SK-N-SH treated with all-trans-retinoic acid at 6 μM for 48 hours (cell line): ENCODE measurements around the gene MKI67.

ENCODE experiments used
- ATAC-seq: fragments of 200-7000 bp; cut with Tn5 transposase; 3 replicates; pipeline ENCODE4 v1.9.1; 2020; ENCODE audit warnings: mild to moderate bottlenecking, moderate library complexity
- ARNTL ChIP-seq: fragments of 450-650 bp; formaldehyde crosslinking; IDR thresholded peaks from 2 replicates; pipeline ENCODE4 v1.5.0; 2020; ENCODE audit warnings: low read depth, mild to moderate bottlenecking, moderate library complexity, borderline replicate concordance
- BACH2 ChIP-seq: fragments of 250-450 bp; sonication (Bioruptor Pico); IDR thresholded peaks from 2 replicates; pipeline ENCODE4 v1.9.0; 2021; ENCODE audit warnings: mild to moderate bottlenecking, borderline replicate concordance
- CREB5 ChIP-seq: fragments of 250-450 bp; sonication (Bioruptor Pico); IDR thresholded peaks from 2 replicates; pipeline ENCODE4 v1.5.1; 2020; ENCODE audit warnings: low read depth, mild to moderate bottlenecking, moderate library complexity
- CSDC2 ChIP-seq: fragments of 250-450 bp; sonication (Bioruptor Pico); IDR thresholded peaks from 2 replicates; pipeline ENCODE4 v1.5.0; 2020; ENCODE audit warnings: mild to moderate bottlenecking, moderate library complexity
- CSRNP3 ChIP-seq: fragments of 250-450 bp; sonication (Bioruptor Pico); IDR thresholded peaks from 2 replicates; pipeline ENCODE4 v1.5.1; 2021; ENCODE audit warnings: mild to moderate bottlenecking, moderate library complexity
- GLIS3 ChIP-seq: fragments of 250-450 bp; sonication (Bioruptor Pico); IDR thresholded peaks from 2 replicates; pipeline ENCODE4 v1.5.0; 2020; ENCODE audit warnings: mild to moderate bottlenecking, moderate library complexity
- ISL1 ChIP-seq: fragments of 250-450 bp; sonication (Bioruptor Pico); IDR thresholded peaks from 2 replicates; pipeline ENCODE4 v2.1.2; 2022; ENCODE audit warnings: mild to moderate bottlenecking, moderate library complexity
- PATZ1 ChIP-seq: fragments of 250-450 bp; sonication (Bioruptor Pico); IDR thresholded peaks from 2 replicates; pipeline ENCODE4 v1.8.0; 2020; ENCODE audit warnings: mild to moderate bottlenecking, moderate library complexity, borderline replicate concordance
- PPARA ChIP-seq: fragments of 250-450 bp; sonication (Bioruptor Pico); IDR thresholded peaks from 2 replicates; pipeline ENCODE4 v1.5.0; 2020; ENCODE audit warnings: mild to moderate bottlenecking, borderline replicate concordance
- RARB ChIP-seq: fragments of 250-450 bp; sonication (Bioruptor Pico); IDR thresholded peaks from 2 replicates; pipeline ENCODE4 v1.8.0; 2021; ENCODE audit warnings: mild to moderate bottlenecking, moderate library complexity
- SNAI2 ChIP-seq: fragments of 250-450 bp; sonication (Bioruptor Pico); IDR thresholded peaks from 2 replicates; pipeline ENCODE4 v1.5.0; 2020; ENCODE audit warnings: mild to moderate bottlenecking, moderate library complexity
- TCF4 ChIP-seq: fragments of 250-450 bp; sonication (Bioruptor Pico); IDR thresholded peaks from 2 replicates; pipeline ENCODE4 v1.8.0; 2021; ENCODE audit warnings: mild to moderate bottlenecking, moderate library complexity, borderline replicate concordance
- TOX ChIP-seq: fragments of 250-450 bp; sonication (Bioruptor Pico); IDR thresholded peaks from 2 replicates; pipeline ENCODE4 v1.8.0; 2021; ENCODE audit warnings: mild to moderate bottlenecking, moderate library complexity, borderline replicate concordance
- TSHZ2 ChIP-seq: fragments of 250-450 bp; sonication (Bioruptor Pico); IDR thresholded peaks from 2 replicates; pipeline ENCODE4 v1.5.0; 2020; ENCODE audit warnings: mild to moderate bottlenecking, moderate library complexity
- ZC3H10 ChIP-seq: fragments of 250-450 bp; sonication (Bioruptor Pico); IDR thresholded peaks from 2 replicates; pipeline ENCODE4 v1.5.1; 2021; ENCODE audit warnings: mild to moderate bottlenecking, moderate library complexity
- ZNF565 ChIP-seq: fragments of 450-650 bp; formaldehyde crosslinking; conservative IDR thresholded peaks from 2 replicates; pipeline ENCODE4 v1.5.0; 2020; ENCODE audit warnings: low read depth, mild to moderate bottlenecking, moderate library complexity
- ZNF70 ChIP-seq: fragments of 450-650 bp; formaldehyde crosslinking; IDR thresholded peaks from 2 replicates; pipeline ENCODE4 v1.5.0; 2020; ENCODE audit warnings: mild to moderate bottlenecking, moderate library complexity
- ZNF8 ChIP-seq: fragments of 450-650 bp; formaldehyde crosslinking; IDR thresholded peaks from 2 replicates; pipeline ENCODE4 v1.5.0; 2020; ENCODE audit warnings: mild to moderate bottlenecking, moderate library complexity

MKI67 gene

GRCh38 chr10:128158021-128158795 lies 32.0 kb upstream of the MKI67 start:
- ATAC-seq: no peak
- TF ChIP-seq GLIS3 (CRISPR knock-in tag) (no peak), PPARA (no peak), RARB (no peak), SNAI2 (no peak), PATZ1 (CRISPR knock-in tag) (no peak), CSDC2 (CRISPR knock-in tag) (no peak), BACH2 (no peak), ZNF70 (CRISPR knock-in tag) (no peak), ARNTL (CRISPR knock-in tag) (no peak)
- TF ChIP-seq, all 23 proteins: peak for 0

- TF ChIP-seq ZC3H10 (CRISPR knock-in tag): no peak
- no peak for TF ChIP-seq CSRNP3
- TF ChIP-seq CREB5: no peak
- TF ChIP-seq TOX (CRISPR knock-in tag): no peak
- TF ChIP-seq ISL1: no peak
- no peak for TF ChIP-seq TCF4 (CRISPR knock-in tag)
- no peak for TF ChIP-seq ZNF565 (CRISPR knock-in tag)
- TF ChIP-seq RARB: no peak
- TF ChIP-seq GLIS3 (CRISPR knock-in tag): no peak
- TF ChIP-seq ZNF8 (CRISPR knock-in tag): no peak
- TF ChIP-seq, all 23 proteins: peak for 0
- no peak for ATAC-seq
Measured at GRCh38 chr10:128156999-128157755, 31.0 kb upstream of the MKI67 start.

GRCh38 chr10:128152741-128153580 lies 26.7 kb upstream of the MKI67 start:
- TF ChIP-seq TCF4 (CRISPR knock-in tag): peak; percentile 46; the same call in 1 of the 2 replicates
- TF ChIP-seq CSRNP3: no peak
- TF ChIP-seq TSHZ2 (CRISPR knock-in tag): no peak
- TF ChIP-seq, all 23 proteins: peak for 1
- ATAC-seq: no peak
